Type B pancreatic cell (in vitro differentiated cells): ENCODE results near the gene ACSL5. TPM values are rescaled to one million over a fixed set of nuclear protein-coding genes. Genes with fewer than 3 reads are reported as not detected.
"Not testable (repeated sequence)": the region's sequence is repeated elsewhere in the genome, so short reads cannot be mapped to it uniquely, and the experiment has no call there.

Experiments
- DNase-seq: peaks from one replicate; pipeline ENCODE4 v3.0.0; 2021; ENCODE audit warnings: mixed read lengths; ENCODE audit not compliant: unreplicated experiment; ENCODE audit errors: extremely low spot score
- H3K27ac Mint-ChIP-seq: 2 replicates; pipeline ENCODE4 v1.8.0; 2021; ENCODE audit warnings: mild to moderate bottlenecking, mixed read lengths
- H3K27me3 Mint-ChIP-seq: 2 replicates; pipeline ENCODE4 v1.8.0; 2021; ENCODE audit warnings: mixed read lengths
- H3K36me3 Mint-ChIP-seq: 2 replicates; pipeline ENCODE4 v1.8.0; 2021; ENCODE audit warnings: mixed read lengths
- H3K4me1 Mint-ChIP-seq: one replicate; pipeline ENCODE4 v1.8.0; 2021; ENCODE audit warnings: mixed read lengths; ENCODE audit not compliant: unreplicated experiment
- H3K4me3 Mint-ChIP-seq: 2 replicates; pipeline ENCODE4 v1.8.0; 2021; ENCODE audit warnings: mild to moderate bottlenecking, mixed read lengths
- H3K9me3 Mint-ChIP-seq: 2 replicates; pipeline ENCODE4 v1.8.0; 2021; ENCODE audit warnings: mixed read lengths
- CTCF ChIP-seq: fragments of 200-600 bp; sonication (generic); conservative IDR thresholded peaks from 2 replicates; pipeline ENCODE4 v1.5.0; 2021; ENCODE audit warnings: antibody characterized with exemption, mild to moderate bottlenecking
- total RNA-seq: library from RNA; stranded (reverse); gene quantifications from 2 replicates; pipeline ENCODE4 v1.2.1, GENCODE V29; 2021; ENCODE audit warnings: low replicate concordance

ACSL5 gene
- total RNA-seq, 1 donor from 2014 or later = 13.9 TPM

GRCh38 chr10:112365451-112365850 lies 8.5 kb upstream of the ACSL5 start:
- no peak for DNase-seq
- no peaks in the 10 kb centered on the region for H3K27me3 Mint-ChIP-seq
- peaks cover 15% of the 10 kb centered on the region for H3K4me1 Mint-ChIP-seq

GRCh38 chr10:112366992-112367391 lies 6.9 kb upstream of the ACSL5 start:
- Mint-ChIP-seq H3K4me1 (peaks cover 8% of the 10 kb centered on the region), H3K9me3 (no peaks in the 10 kb centered on the region), H3K27me3 (no peaks in the 10 kb centered on the region), H3K4me3 (no peak overlapping the region), H3K36me3 (no peaks in the 10 kb centered on the region), H3K27ac (no peak overlapping the region)
- no peak for TF ChIP-seq CTCF
- DNase-seq = no peak

More at GRCh38 chr10:112365451-112365850, 8.5 kb upstream of the ACSL5 start:
- TF ChIP-seq CTCF = no peak
- H3K9me3 Mint-ChIP-seq = no peaks in the 10 kb centered on the region
- H3K27ac Mint-ChIP-seq = no peak overlapping the region
- H3K4me3 Mint-ChIP-seq = no peak overlapping the region
- H3K36me3 Mint-ChIP-seq = no peaks in the 10 kb centered on the region

GRCh38 chr10:112367516-112367915 lies 6.4 kb upstream of the ACSL5 start:
- no peak for TF ChIP-seq CTCF
- no peak for DNase-seq
- Mint-ChIP-seq H3K4me1 (peaks cover 4% of the 10 kb centered on the region), H3K27ac (no peak overlapping the region), H3K27me3 (no peaks in the 10 kb centered on the region), H3K9me3 (no peaks in the 10 kb centered on the region), H3K36me3 (no peaks in the 10 kb centered on the region), H3K4me3 (no peak overlapping the region)

GRCh38 chr10:112369495-112370423 lies 4.2 kb upstream of the ACSL5 start:
- TF ChIP-seq CTCF = no peak
- peaks cover 4% of the 10 kb centered on the region for H3K4me1 Mint-ChIP-seq
- no peaks in the 10 kb centered on the region for H3K9me3 Mint-ChIP-seq
- DNase-seq = no peak
- H3K27me3 Mint-ChIP-seq = no peaks in the 10 kb centered on the region
- H3K36me3 Mint-ChIP-seq = no peaks in the 10 kb centered on the region
- H3K27ac Mint-ChIP-seq = no peak overlapping the region
- H3K4me3 Mint-ChIP-seq = no peak overlapping the region

- Mint-ChIP-seq H3K36me3 (no peaks in the 10 kb centered on the region), H3K27ac (no peak overlapping the region), H3K27me3 (no peaks in the 10 kb centered on the region), H3K4me3 (no peak overlapping the region), H3K4me1 (peaks cover 8% of the 10 kb centered on the region), H3K9me3 (no peaks in the 10 kb centered on the region)
- TF ChIP-seq CTCF = no peak
- no peak for DNase-seq
These were observed 3.5 kb upstream of the ACSL5 start for GRCh38 chr10:112370424-112370819.

- H3K27ac Mint-ChIP-seq, DNase-seq, H3K36me3 Mint-ChIP-seq, H3K27me3 Mint-ChIP-seq, H3K4me3 Mint-ChIP-seq, H3K9me3 Mint-ChIP-seq: not testable (repeated sequence)
- H3K4me1 Mint-ChIP-seq = peaks cover 10% of the 10 kb centered on the region
These were observed 2.6 kb upstream of the ACSL5 start for GRCh38 chr10:112371326-112371725.

- H3K4me1 Mint-ChIP-seq, DNase-seq, H3K27me3 Mint-ChIP-seq, H3K9me3 Mint-ChIP-seq, H3K36me3 Mint-ChIP-seq, H3K4me3 Mint-ChIP-seq, H3K27ac Mint-ChIP-seq: not testable (repeated sequence)
These were observed 1.6 kb upstream of the ACSL5 start for GRCh38 chr10:112372182-112372810.
